Measurements from ENCODE around the gene TMEM234. TPM values are rescaled to one million over a fixed set of nuclear protein-coding genes. Genes with fewer than 3 reads are reported as not detected.

Gene TMEM234
- total and polyA plus RNA-seq, 2 of the 13 experiments (the other 11 are each of a cell fraction or from before 2014, with no cell fraction given), result 6.1 to 9.0 TPM

DNA sequence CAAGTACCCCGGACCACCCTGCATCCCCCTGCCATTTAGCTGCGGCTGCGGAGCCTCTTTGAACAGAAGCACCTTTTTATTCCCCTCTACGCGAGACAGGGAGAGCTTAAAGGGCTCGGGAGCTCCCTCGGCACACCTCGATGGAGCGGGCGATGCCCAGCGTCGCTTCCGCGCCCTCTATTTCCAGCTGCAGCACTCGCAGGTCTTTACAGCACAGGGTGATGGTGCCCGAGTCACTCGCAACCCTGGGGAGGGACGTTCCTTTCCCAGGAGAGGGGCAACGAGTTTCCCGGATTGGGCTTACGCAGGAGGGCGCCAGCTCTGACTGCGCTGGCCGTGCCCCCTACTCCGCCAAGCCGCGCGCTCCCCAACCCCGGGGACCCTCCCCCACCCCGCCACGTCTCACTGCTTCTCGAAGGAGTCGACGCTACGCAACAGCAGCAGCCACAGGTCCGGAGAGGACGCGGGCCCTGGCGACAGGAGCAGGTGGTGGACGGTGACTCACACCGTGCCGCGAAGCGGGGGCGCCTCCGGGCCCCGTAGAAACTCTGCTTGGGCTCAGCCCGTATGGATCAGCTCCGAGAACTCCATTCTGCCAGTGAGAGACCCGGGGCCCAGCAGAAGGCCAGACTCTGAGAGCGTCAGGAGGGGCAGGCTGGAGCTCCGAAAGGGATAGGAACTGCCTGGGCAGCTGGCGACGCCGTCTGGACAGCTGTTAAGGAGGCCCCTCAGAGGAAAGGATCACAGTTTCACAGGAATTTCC lies 19.0 kb upstream of the TMEM234 start (continued):
- TF ChIP-seq ZFAT (CRISPR knock-in tag; conservative IDR thresholded peaks at IDR 0.05), result no peak
- TF ChIP-seq ZNF124 (CRISPR knock-in tag; IDR thresholded peaks at IDR 0.05), result no peak; the same call in 1 of the 2 replicates
- no peak for TF ChIP-seq EED (CRISPR knock-in tag; IDR thresholded peaks at IDR 0.05)
- TF ChIP-seq ZNF232 (CRISPR knock-in tag; IDR thresholded peaks at IDR 0.05; ENCODE audit: borderline replicate concordance), result 0 out of 2 replicates have a peak, but pooled peaks have one; percentile 67
- TF ChIP-seq, protein P1, sequence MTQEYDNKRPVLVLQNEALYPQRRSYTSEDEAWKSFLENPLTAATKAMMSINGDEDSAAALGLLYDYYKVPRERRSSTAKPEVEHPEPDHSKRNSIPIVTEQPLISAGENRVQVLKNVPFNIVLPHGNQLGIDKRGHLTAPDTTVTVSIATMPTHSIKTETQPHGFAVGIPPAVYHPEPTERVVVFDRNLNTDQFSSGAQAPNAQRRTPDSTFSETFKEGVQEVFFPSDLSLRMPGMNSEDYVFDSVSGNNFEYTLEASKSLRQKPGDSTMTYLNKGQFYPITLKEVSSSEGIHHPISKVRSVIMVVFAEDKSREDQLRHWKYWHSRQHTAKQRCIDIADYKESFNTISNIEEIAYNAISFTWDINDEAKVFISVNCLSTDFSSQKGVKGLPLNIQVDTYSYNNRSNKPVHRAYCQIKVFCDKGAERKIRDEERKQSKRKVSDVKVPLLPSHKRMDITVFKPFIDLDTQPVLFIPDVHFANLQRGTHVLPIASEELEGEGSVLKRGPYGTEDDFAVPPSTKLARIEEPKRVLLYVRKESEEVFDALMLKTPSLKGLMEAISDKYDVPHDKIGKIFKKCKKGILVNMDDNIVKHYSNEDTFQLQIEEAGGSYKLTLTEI (CRISPR knock-in tag; conservative IDR thresholded peaks at IDR 0.05), result no peak
- TF ChIP-seq SYNCRIP (IDR thresholded peaks at IDR 0.05; ENCODE audit: insufficient read depth, low read depth, low read length), result no peak
- TF ChIP-seq NR2F6 (IDR thresholded peaks at IDR 0.05), result no peak
- no peak for TF ChIP-seq NR2F6 (CRISPR knock-in tag; IDR thresholded peaks at IDR 0.05)
- TF ChIP-seq RAD21 (CRISPR knock-in tag; IDR thresholded peaks at IDR 0.05), result no peak
- peak; percentile 65 for TF ChIP-seq ZNF609 (CRISPR knock-in tag; IDR thresholded peaks at IDR 0.05; ENCODE audit: borderline replicate concordance)
- no peak for TF ChIP-seq ZNF724P (CRISPR knock-in tag; IDR thresholded peaks at IDR 0.05; ENCODE audit: borderline replicate concordance)
- TF ChIP-seq BCL3 (CRISPR knock-in tag; IDR thresholded peaks at IDR 0.05), result no peak
- no peak for TF ChIP-seq ZNF644 (CRISPR knock-in tag; IDR thresholded peaks at IDR 0.05; ENCODE audit: low read depth)
- no peak for TF ChIP-seq ZNF337 (CRISPR knock-in tag; IDR thresholded peaks at IDR 0.05; ENCODE audit: borderline replicate concordance, low read depth)
- TF ChIP-seq RAD51 (IDR thresholded peaks at IDR 0.05; ENCODE audit: borderline replicate concordance), result no peak
- no peak for TF ChIP-seq ATRX (CRISPR knock-in tag; IDR thresholded peaks at IDR 0.05; ENCODE audit: borderline replicate concordance)
- no peak for TF ChIP-seq ZNF296 (CRISPR knock-in tag; conservative IDR thresholded peaks at IDR 0.05)
- no peak; the same call in 1 of the 2 replicates for TF ChIP-seq ZNF614 (CRISPR knock-in tag; IDR thresholded peaks at IDR 0.05; ENCODE audit: borderline replicate concordance)
- no peak for TF ChIP-seq U2AF2 (IDR thresholded peaks at IDR 0.05; ENCODE audit: low read depth, low read length)
- TF ChIP-seq MATR3 (CRISPR knock-in tag; IDR thresholded peaks at IDR 0.05), result no peak
- TF ChIP-seq ZNF460 (CRISPR knock-in tag; IDR thresholded peaks at IDR 0.05; ENCODE audit: borderline replicate concordance), result no peak
- peak; percentile 35; the same call in 1 of the 2 replicates for TF ChIP-seq ZSCAN25 (CRISPR knock-in tag; IDR thresholded peaks at IDR 0.05)
- TF ChIP-seq KDM6A (CRISPR knock-in tag; IDR thresholded peaks at IDR 0.05; ENCODE audit: low read depth), result no peak
- TF ChIP-seq MIER3 (CRISPR knock-in tag; IDR thresholded peaks at IDR 0.05; ENCODE audit: borderline replicate concordance), result no peak
- no peak for TF ChIP-seq ZNF564 (CRISPR knock-in tag; IDR thresholded peaks at IDR 0.05)
